GM21381 (cell line): ENCODE measurements around the gene NOL12.
"Not testable (repeated sequence)": the region's sequence is repeated elsewhere in the genome, so short reads cannot be mapped to it uniquely, and the experiment has no call there.

ENCODE experiments used
- ATAC-seq: cut with Tn5 transposase; IDR thresholded peaks from one replicate; pipeline ENCODE4 v1.9.1; 2021; ENCODE audit warnings: mild to moderate bottlenecking, moderate library complexity; ENCODE audit not compliant: unreplicated experiment

Gene NOL12

DNA sequence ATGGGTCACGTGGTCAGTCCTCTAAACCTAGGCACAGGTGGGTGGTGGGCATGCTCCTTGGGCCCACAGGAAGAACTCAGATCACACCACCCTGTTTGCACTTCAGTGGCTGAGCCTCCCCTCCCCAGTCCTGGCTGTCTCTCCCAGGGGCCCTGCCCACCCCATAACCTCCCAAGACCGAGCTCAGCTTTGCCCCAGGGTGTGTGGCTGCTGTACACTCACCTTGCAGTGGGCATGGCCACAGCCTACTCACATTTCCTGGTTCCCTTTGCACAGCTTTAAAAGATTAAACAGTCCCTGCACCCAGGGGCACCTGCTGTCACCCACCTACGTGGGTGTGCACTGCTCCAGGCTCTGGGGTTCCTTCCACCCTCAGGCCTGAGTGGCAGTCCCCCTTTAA lies 24.5 kb downstream of the NOL12 start:
- ATAC-seq: no peak

DNA sequence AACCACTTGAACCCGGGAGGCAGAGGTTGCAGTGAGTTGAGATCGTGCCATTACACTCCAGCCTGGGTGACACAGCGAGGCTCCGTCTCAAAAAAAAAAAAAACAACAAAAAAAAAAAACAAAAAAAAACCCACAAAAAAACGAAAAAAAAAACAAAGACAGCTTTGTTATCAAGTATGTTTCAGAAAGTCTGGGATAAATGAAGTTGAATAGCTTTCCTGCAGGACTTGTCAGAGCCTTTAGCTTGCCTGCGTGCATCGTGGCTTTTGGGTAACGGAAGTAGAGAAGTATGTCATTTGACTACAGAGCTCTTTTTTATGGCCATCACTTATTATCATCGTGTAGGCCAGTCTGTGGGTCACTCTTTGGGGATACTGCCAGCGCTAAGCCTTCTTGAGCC lies 25.3 kb downstream of the NOL12 start:
- no peak for ATAC-seq

GRCh38 chr22:37713761-37714160 lies 27.6 kb downstream of the NOL12 start:
- ATAC-seq: no peak

DNA sequence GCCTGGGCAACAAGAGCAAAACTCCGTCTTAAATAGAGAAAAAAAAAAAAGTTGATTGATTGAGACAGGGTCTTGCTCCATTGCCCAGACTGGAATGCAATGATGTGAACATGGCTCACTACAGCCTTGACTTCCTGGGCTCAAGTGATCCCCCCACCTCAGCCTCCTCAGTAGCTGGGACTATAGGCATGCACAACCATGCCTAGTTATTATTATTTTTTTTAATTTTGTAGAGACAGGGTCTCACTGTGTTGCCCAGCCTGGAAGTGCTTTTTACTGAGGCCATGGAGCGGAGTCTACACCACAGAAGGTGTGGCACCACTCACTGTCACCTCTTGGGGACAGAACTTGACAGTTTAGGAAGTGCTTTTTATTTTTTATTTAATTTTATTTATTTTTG lies 28.5 kb downstream of the NOL12 start:
- ATAC-seq: no peak

DNA sequence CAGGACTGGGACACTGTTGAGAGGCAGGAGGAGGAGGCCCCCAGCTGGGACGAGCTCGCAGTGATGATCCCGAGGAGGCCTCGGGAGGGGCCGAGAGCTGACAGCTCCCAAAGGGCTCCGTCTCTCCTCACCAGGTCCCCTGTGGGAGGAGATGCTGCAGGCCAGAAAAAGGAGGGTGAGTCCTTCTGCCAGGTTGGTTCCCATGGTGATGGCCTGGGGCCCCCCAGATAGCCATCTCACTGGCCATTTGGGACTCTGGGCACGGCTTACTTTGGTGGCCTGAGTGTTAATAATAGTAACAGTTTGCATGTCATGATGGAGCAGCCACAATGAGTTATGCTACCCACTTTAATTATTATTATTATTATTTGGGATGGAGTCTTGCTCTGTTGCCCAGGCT lies 29.6 kb downstream of the NOL12 start:
- ATAC-seq: no peak

GRCh38 chr22:37716708-37717107 lies 30.6 kb downstream of the NOL12 start:
- ATAC-seq: no peak

DNA sequence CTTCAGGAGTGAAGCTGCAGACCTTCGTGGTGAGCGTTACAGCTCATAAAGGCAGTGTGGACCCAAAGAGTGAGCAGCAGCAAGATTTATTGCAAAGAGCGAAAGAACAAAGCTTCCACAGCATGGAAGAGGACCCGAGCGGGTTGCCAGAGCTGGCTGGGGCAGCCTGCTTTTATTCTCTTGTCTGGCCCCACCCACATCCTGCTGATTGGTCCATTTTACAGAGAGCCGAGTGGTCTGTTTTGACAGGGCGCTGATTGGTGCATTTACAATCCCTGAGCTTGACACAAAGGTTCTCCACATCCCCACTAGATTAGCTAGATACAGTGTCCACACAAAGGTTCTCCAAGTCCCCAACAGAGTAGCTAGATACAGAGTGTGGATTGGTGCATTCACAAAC lies 31.1 kb downstream of the NOL12 start:
- not testable (repeated sequence) for ATAC-seq

DNA sequence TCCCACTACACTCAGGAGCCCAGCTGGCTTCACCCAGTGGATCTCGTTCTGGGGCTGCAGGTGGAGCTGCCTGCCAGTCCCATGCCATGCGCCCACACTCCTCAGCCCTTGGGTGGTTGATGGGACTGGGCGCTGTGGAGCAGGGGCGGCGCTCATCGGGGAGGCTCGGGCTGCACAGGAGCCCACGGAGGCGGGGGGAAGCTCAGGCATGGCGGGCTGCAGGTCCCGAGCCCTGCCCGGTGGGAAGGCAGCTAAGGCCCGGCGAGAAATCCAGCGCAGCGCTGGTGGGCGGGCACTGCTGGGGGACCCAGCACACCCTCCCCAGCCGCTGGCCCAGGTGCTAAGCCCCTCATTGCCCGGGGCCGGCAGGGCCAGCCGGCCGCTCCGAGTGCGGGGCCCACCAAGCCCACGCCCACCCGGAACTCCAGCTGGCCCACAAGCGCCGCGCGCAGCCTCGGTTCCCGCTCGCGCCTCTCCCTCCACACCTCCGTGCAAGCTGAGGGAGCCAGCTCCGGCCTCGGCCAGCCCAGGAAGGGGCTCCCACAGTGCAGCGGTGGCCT lies 31.7 kb downstream of the NOL12 start:
- ATAC-seq: not testable (repeated sequence)

DNA sequence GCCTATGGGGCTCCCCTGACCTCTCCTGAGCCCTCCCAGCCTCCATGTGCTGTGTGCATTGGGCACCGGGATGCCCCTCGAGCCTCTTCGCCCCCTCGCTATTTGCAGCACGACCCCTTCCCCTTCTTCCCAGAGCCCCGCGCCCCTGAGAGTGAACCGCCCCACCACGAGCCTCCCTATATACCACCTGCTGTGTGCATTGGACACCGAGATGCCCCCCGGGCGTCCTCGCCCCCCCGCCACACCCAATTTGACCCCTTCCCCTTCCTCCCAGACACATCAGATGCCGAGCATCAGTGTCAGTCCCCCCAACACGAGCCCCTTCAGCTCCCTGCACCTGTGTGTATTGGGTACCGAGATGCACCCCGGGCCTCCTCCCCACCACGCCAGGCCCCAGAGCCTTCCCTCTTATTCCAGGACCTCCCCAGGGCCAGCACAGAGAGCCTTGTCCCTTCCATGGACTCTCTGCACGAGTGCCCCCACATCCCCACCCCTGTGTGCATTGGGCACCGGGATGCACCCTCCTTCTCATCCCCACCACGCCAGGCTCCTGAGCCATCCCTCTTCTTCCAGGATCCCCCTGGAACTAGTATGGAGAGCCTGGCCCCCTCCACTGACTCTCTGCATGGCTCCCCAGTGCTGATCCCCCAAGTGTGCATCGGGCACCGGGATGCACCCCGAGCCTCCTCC lies 39.6 kb downstream of the NOL12 start:
- no peak for ATAC-seq

GRCh38 chr22:37726241-37726887 lies 40.2 kb downstream of the NOL12 start:
- no peak for ATAC-seq

GRCh38 chr22:37728620-37729019 lies 42.5 kb downstream of the NOL12 start:
- ATAC-seq: no peak

DNA sequence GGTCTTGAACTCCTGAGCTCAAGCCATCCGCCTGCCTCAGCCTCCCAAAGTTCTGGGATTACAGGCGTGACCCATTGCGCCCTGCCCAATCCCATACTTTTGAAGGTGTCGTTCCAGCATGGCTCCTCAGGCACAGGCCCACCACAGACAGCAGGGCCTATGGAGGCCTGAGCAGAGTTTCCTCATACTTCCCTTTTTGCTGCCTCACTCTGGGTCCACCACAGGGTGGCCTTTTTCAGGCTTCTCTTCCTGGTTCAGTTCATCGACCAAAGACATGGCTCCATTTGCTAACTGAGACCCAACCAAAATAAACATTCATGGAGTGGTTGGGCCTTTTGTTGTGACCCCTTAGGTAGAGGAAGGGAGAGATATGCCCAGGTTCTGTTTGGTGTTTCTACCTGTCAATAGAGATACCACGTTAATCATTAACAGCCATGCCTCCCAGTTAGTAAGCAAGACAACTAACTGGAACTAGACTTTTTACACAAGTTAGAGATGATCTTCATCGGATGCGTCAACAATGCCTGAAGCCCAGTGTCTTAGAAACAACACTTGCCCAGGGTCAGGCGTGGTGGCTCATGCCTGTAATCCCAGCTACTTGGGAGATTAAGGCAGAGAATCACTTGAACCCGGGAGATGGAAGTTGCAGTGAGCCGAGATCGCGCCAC lies 45.8 kb downstream of the NOL12 start:
- no peak for ATAC-seq

DNA sequence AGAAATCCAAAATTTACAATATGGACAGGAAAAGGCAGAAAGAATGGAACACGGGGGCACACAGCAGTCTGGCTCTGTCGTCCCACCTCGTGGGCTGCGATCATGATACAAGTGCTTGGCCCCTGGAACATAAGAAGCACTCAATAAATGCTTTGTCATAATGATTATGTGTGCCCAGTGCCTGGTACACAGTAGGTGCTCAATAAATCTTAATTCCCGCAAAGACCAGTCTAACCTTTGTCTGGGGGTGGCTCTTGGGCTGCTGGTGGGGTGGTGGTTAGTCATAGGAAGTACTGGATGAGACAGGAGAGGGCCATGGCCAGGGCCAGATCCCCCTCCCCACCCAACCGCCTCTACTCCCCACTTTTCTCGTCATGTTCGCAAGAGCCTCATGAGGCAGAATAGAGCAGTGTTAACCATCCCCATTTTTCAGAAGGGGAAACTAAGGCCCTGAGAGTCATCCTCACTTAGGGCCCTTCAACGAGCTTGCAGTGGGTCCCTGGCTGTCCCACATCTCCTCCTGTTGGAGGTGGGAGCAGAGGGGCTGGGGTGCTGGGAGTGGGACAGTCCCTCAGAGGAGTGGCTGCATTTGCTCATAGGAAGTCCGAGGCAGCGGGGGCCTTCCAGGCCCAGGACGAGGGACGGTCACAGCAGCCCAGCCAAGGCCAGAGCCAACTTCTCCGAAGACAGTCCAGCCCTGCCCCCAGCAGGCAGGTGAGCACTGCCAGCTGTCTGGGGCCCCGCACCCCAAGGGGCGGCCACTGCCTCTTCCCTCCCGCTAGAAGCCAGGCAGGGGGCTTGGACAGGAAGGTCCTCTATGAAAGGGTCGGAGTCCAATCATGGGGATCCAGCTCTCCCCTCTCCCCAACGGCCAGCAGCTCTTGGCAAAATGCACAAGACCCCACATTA lies 46.8 kb downstream of the NOL12 start:
- ATAC-seq: no peak

DNA sequence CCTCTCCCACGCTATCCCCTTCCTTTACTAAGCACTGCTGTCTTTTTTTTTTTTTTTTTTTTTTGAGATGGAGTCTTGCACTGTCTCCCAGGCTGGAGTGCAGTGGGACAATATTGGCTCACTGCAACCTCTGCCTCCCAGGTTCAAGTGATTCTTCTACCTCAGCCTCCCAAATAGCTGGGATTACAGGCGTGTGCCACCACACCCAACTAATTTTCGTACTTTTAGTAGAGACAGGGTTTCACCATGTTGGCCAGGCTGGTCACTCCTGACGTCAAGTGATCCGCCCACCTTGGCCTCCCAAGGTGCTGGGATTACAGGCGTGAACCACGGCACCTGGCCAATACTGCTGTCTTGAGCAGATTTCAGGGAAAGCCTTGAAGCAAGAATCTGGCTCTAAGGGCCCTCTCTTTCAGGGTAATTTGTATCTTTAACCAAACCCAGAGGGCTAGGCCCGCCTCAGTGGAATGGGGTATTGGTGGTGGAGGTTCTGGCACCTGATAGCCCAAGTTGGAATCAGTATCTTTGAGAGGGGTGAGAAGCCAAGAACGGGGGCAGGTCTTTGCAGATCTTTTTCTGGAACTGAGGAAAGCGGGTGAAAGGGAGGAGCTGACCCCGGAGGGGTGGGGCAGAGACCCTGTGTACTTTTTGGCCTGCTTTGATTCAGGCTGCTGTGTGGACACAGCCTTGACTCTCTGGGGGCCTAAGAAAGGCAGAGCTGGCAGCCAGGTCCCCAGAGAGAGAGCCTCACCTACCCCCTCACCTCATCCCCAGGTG lies 47.7 kb downstream of the NOL12 start:
- ATAC-seq: no peak

DNA sequence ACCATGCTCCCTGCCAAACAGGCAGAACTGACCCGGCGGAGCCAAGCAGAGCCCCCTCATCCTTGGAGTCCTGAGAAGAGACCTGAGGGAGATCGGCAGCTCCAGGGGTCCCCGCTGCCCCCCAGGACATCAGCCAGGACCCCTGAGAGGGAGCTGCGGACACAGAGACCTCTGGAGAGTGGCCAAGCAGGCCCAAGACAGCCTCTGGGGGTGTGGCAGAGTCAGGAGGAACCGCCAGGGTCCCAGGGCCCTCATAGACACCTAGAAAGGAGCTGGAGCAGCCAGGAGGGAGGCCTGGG lies 48.2 kb downstream of the NOL12 start:
- no peak for ATAC-seq

- ATAC-seq: no peak
Observed at GRCh38 chr22:37734964-37735451, 48.9 kb downstream of the NOL12 start.

- no peak for ATAC-seq
Observed at GRCh38 chr22:37739035-37739434, 52.9 kb downstream of the NOL12 start.

DNA sequence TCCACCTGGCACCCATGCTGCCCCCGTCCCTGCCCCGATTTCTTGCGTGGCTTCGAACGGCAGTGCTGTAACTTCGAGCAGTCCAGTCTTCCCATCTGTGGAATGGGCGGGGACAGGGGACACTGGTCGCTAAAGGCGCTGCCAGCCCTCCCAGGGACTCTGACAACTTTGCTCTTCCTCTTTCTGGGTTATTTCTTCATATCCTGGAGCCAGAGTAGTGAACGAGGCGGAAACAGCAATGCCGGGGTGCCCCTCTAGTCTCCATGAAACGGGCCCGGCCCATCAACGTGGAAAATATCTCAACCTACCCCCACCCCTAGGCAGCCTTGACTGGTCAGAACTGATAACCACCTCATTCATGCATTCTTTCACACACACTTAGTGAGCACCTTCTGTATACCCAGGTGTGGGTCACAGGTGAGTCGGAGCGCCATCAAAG lies 53.5 kb downstream of the NOL12 start:
- ATAC-seq: no peak

DNA sequence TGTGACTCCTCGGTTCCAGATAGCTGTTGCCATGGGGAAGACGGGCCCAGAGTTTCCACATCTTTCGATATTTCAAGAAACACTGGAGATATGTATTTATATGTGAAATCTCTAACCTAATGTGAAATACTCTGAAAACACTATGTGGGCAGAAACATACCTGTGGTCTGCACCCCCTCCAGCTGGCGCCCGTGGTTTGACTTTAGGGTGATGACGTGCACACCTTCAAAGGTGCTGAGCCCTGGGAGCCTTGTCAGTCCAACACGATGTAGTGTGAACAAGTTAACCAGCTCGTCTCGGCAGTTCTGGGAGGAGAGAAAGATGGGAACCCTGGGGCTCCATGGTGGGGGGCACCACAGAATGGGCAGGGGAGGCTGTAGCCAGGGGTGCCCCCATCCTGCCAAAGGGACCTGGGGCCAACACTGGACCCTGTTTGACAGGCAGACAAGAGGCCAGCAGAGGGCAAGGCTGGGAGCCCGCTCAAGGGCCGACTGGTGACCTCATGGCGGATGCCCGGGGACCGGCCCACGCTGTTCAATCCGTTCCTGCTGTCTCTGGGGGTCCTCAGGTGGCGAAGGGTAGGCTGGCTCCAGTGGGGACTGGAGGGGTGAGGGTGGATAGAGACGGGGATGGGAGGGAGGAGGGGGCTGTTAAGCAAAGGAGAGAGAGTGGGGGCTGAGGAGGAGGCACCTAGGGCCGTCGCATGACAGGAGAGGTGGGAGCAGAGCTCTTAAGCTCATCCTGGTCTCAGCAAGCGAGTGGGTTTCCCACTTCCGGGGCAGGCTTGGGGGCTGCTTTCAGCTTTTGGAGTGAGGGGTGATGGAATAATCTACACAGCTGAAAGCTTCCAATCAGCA lies 54.5 kb downstream of the NOL12 start:
- ATAC-seq: no peak
